NCI-H1930 (cell line): ENCODE results near the gene LDAH.

Experiments
- DNase-seq, 2 experiments: peaks; one replicate each; lab custom pipeline; 2025; lab: John Stamatoyannopoulos, UW

Gene LDAH

DNA sequence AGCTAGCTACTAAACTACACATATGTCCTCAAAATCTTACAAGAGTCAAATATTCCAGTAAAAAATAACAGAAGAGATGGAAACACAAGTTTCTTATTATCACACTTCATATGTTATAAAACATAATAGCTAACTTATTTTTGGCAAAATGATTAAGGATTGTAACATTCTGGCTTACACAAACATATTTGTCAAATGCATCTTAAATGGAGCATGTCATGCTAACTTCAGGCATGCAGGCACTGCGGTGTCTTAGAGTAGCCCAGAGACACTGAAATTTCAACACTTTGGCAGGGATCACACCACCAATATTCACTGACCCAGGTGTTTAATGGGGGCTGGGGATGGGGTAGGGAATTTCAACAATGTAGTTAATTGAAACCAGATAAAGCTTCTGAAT is 51.6 kb downstream of the LDAH start:
- DNase-seq, result no peak

DNA sequence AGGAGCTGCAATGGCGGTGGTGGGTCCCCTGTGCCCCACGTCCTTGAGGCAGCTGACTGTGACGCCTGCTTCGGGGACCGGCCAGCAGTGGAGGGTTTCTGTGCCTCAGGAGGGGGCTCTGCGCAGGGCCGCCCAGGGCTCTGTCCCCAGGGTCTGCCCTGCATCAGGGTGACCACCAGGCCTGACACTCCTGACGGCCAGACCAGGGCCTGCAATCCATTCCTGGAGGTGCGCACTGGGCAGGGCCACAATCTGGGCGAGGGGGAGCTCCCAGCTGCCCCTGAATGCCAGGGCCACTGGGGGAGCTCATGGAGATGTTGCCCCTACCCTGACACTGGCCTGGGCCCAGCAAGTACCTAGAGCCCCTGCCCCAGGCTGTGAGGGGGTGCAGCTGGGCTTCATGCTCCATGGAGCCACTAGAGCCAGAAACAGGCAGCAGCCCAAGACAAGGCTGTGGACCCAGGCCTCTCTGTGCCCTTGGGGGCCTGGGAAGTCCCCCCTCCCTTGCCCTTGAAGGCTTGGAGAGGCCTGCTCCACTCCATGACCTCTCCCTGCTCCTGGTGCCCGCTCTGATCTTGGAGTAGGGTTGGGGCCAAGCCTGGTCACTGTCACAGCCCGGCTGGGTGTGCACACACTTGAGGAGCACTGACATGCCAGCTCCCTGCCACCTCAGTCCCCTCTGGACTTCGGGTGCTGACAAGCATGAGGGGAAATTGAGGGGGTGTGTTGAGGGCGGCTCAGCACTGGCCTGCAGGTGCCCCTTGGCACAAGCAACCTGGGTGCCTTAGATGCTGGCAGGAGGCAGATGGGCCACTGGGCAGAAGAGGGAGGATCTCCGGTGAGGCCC is 55.9 kb downstream of the LDAH start:
- no peak for DNase-seq

DNA sequence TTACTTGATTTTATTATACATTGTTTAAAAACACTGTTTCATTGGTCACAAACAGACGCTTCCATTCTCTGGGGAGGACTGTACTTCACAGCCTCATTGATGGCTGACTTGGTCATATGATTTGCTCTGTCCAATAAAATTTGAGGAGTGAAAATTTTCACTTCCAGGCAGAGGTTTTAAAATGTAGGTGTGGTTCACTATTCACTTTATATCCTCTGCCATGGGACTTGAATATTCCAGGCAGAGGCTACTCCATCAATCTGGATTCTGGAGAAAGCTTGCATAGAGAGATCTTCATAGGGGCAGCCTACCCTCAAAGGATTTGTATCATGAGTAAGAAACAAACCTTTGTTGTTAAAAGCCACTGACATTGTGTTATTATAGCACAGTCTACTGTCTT is 56.7 kb downstream of the LDAH start:
- no peak for DNase-seq

DNA sequence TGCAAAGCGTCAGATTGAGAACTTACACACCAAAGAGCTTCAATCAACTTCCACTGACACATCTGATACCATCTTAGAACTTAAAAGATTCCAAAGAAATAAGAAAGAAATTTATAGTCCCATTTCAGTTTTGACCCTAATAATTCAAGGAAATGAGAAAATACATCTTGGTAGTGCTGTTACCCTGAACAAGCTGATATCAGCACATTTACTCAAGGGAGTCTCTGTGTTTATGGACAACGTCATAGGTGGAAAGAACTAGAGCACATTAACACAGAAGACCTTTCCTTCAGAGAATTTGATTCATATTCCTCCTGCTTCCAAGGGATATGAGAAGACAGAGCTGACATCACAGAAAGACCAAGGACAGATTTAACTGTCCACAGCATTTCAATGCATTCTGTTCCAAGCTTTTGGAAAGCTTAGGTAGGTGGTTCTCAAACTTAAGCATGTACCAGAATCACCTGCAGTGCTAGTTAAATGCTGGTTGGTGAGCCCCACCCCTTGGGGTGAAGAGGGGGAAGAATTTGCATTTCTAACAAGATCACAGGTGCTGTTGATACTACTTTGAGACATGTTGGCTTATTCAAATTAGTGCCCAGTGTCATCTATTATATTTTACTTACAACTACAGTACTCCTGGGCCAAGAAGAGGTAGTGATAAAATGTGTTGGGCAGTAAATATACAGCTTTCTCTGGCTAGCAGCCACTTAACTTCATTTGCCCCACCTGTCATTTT is 59.8 kb downstream of the LDAH start:
- no peak for DNase-seq

DNA sequence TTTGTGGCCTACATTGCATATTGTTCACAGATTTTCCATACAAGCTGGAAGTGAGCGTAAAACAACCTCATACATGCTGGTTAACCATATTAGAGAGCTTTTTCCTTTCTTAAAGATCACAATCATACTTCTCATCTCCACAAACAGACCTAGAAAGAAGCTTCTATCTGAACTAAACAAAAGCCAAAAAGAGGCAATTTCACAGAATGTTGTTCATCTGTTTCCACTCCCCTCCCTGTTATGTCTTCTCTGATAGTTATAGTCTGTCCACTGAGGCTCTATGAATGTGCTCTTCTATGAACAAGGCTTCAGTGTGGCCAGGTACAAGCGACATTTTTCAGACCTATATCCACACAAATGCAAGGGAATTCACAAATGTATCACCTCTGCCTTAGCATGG is 63.4 kb downstream of the LDAH start:
- no peak for DNase-seq

DNA sequence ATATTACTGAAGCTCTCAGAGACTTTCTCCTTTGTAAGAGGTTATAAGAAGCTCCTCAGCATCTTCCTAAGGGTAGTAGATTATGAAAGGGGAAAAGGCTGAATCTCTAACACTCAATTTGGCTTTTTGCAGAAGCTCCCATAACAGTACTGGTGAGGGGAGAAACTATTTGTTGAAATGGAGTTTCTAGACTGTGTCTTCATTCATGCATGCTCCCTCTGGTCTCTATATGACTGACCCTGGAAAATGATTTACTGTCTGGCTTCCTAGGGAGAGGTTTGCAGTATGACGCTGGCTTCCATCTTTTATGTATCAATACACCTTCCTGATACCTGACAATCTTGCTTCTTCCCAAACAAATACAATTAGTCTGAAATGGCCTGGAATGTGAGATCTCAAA is 63.9 kb downstream of the LDAH start:
- no peak for DNase-seq

DNA sequence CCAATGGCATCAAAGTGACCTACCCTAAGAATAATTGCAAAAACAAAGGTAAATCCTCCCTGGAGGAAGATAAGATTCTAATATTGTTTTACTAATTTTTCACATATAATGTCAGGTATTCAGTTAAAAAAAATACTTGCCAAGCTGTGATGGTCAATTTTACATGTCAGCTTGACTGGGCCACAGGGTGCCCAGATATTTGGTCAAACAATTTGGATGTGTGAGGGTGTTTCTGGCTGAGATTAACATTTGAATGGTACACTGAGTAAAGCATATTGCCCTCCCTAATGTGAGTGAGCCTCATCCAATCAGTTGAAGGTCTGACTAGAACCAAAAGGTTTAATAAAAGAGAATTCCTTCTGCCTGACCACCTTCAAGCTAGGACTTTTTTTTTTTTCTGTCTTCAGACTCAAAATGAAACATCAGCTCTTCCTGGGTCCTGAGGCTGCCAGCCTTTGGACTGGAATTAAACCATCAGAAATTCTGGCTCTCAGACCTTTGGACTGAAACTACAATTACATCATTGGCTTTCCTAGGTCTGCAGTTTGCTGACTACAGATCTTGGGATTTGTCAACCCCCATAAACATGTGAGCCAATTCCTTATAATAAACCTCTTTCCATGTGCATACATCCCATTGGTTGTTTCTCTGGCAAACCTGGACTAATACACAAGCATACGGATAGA is 65.4 kb downstream of the LDAH start:
- no peak for DNase-seq

DNA sequence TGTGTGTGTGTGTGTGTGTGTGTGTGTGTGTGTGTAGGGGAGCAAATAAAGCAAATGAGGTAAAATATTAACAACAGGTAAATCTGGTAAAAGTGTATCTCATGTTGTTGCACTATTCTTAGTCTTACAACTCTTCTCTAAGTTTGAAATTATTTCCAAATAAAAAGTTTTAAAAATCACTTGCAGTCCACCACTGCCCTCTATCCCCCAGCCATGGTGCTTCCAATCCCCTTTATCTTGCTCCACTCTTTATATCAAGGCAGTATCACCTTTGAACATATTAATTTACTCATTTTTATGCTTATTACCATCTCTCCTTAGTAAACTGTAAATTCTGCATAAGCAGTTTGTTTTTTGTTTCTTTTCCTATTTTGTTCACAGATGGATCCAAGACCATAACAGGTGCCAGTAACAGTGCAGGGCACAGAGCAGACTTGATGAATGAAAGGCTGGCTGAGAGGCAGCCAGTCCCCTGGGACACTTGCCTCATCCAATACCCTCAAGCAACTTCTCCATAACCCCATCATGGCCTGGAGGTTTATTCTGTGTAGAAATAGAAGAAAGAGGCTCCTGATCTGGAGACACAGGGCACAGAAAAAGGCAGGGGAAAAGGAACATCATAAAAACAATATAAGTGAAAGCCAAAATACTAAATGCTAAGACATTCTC is 67.6 kb downstream of the LDAH start:
- DNase-seq, result no peak

DNA sequence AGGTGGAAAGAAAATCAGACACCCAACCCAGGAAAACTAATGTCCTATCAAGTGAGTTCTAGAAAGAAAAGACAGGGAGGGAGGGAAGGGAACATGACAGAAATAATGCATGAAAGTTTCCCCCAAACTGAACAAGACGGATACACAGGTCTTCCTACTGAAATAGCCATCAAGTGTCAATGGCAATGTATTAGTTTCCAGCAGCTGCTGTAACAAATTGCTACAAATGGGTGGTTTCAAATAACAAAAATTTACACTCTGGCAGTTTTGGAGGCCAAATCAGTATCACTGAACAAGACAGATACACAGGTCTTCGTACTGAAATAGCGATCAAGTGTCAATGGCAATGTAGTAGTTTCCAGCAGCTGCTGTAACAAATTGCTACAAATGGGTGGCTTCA is 70.6 kb downstream of the LDAH start:
- DNase-seq, result no peak

DNA sequence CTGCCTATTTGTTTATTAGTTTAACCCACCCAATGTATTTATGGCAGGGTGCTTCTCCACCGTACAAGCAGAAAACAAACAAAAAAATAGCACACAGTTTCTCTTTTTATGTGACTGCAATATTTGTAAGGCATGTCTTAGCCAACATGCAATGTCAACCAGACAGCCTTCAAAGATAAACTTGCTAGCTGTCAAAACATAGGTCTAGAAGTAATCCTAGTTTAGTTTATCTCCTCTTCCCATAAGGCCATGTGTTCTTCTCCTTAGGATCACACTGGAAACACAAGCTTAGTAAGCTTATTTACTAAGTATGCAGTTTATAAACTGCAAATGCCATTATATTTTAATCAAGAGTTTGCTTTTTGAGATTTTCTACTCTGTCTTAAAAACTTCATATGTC is 75.6 kb downstream of the LDAH start:
- no peak for DNase-seq

DNA sequence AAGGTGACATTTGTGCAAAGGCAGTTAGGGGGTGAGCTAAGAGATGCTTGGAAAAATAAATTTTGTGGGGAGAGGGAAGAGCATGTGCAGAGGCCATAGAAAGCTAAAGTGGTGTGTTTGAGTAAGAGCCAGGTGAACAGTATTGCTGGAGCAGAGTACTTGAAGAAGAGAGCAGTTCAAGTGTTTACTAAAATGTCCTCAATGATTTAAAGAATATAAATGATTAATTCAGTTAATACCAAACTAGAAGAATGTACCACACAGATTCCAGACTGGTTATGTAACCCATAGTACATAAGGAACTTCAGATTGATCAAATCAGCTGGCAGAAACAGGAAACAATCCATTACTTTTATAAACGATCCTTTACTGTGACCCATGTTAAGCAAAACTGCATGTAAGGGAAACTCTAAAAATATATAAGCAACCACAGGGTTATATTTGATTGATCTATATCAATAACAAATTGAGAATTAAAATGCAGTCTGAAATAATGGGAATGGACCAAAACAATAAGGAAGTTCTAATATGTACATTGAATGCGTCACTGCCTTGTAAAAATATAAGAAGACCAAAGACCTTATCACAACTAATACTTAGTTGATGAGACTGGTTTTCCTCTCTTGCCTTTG is 76.9 kb downstream of the LDAH start:
- no peak for DNase-seq

DNA sequence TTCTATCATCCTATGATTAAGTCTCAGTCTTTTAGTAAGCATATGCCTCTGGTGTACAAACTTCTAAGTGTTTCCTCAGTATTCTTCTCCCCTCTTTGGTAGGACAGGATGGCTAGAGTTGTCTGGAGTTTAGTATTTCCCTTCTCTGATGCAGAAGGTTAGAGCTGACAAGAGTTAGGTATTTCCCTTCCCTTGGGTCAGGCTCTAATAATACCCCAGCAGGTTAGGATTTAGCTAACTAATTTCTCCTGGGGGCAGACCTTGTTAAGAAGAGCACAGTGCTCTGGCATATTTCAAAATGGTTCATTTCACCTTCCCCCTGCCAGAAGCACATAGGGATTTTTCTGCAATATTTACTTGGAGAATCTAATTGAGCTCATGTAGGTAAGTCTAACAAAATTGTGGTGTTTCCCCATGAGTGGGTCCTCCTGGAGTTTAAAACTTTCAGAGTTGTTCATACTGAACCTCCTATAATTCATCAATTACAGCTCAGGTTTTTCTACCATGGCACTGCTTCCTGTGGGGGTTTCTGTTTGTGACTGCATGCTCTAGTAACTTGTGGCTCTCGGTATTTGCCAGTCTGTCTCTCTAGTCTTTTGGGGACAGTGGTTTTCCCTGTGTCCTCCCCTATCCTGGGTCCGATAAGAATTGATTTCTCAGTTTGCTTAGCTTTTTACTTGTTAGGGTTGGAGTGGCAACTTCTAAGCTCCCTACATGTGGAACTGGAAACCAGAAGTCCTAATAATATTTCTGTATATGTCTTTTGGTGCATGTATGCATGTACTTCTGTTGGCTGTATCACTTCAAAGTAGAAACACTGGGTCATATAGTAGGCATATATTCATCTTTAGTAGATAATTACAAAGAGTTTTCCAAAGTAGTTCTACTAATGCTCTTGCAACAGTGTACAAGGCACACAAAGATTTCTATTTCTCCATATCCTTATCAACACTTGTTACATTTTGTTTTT is 78.2 kb downstream of the LDAH start:
- DNase-seq, result no peak

DNA sequence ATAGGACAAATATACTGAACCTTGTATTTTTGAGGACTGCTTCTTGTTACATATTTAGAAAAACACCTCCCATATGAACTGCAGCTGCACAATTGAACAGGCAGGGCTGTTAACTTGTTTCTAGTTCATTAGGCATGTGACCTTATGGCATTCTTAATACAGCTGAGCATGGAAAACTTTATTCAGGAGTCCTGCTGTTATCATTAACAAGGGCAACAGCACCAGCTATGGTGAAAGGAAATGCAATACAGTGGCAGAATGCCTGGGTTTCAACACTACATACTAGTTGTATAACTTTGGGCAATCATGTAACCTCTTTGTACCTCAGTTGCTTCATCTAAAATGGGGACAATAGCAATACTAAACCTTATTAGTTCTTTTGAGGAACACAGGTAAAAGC is 84.1 kb downstream of the LDAH start:
- DNase-seq, result no peak

DNA sequence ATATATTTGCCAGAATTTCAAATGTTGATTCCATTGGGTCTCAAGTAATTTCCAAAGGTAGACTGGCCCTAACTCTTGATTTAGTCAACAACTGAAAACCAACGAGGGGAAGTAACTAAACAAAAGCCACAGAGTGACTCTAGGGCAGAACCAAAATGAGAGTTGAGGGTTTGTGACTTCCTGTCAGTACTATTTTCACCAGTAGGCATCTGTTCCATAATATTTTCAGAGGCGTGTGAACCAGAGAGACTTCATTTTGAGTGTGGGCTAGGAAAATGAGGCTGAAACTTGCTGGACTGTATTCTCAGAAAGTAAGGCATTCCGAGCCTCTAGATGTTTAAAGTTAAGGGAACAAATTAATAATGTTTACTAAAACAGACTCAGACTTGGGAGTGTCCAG is 85.4 kb downstream of the LDAH start:
- DNase-seq, result no peak

DNA sequence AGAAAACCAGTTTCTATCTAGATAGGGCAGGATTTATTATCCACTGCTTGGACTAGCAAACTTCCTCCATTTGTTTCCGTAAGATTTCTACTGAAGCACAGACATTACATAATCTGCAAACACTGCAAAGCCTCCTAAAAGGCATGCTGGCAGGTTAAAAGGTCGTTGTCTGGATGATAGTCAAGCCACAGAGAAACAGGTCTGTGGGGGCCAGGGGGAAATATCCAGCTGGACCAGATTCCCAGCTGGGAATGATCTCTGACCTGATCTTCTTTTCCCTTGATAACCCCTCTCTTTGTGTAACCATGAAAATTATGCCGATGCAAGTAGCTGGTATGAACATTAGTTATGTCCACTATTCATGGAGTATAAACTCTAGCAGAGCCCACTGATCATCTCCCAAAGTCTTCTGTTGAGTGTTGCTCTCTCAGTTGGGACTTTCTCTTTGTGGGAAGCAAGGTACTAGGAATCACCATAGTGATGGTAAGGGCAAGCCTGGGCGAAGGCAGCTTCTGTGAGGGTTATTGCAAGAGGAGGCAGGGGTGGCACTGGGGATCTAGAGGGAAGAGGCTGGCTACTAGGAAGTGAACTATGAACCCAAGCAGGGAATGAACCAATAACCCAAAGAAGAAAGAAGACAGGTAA is 94.7 kb downstream of the LDAH start:
- no peak for DNase-seq

DNA sequence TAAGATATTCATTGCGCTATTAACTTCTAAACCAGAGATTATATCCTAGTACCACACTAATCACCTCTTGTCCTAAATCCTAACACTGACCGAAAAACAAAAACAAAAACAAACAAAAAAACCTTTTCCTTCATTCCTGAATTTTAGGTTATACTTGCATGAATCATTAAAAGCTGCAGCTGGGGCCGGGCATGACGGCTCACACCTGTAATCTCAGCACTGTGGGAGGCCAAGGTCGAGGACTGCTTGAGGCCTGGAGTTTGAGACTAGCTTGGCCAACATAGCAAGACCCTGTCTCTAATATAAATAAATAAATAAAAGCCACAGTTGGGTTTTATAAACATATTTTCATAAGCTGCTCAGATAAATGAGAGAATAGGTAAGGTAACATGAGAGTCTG is 96.0 kb downstream of the LDAH start:
- DNase-seq, result no peak

DNA sequence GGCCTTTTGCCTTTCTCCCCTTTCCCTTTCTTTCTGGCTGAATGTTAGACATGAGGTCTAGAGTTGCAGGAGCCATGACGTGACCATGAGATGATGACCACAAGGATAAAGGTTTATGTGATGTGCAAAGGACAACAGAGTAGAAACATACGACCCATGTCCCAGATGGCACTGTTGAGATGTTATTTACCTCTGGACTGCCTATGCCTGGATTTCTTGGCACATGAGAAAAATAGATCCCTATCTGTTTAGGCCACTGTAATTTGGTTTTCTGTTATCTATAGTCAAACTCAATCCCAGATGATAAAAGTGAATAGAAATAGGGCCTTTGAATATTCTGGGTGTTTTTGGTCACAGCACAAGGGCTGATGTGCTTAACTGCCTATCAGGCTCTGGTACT is 97.1 kb downstream of the LDAH start:
- no peak for DNase-seq

DNA sequence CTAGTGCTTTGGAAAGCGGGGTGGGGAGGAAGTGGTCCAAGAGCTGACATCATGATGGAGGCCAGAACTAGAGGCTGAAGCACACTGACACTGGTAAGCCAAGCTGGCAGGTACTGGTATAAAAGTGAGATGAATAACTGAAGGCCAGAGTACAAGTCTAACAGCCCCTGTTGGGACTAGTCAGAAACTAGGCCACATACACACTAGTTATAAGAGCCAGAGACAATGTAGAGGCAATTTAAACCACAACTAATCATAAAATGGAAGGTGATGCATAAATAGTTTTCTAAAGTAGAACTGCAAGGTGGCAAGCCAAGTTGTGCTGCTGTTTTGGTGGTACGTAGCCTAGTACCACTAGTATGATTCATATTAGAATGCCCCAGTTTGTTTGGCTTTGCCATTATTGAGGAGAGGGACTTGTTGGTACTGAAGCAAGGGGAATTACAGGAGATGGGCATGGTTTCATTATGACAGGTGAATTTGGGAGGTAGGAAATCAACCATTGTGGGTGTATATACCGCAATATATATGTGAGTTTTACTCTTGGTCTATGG is 98.3 kb downstream of the LDAH start:
- no peak for DNase-seq

DNA sequence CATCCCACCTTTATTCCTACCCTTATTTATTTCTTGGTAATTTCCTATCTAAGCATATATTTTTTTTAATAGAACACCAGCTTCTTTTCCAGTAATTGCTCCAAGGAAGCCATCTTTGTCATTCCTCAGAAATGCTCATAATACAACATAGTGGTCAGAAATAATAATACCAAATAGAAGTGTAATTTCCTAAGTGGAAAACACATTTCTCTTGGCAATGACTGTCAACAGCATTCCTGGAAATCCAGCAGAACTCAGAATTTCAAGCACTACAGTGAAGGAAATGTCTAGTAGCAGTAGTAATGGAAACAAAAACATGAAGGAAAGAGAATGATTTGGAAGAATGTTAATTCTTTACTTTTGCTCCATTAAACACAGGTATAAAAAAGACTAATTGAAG is 99.4 kb downstream of the LDAH start:
- DNase-seq, result no peak
